ENCODE measurements around the gene PRR12. TPM values are rescaled to one million over a fixed set of nuclear protein-coding genes. Genes with fewer than 3 reads are reported as not detected.

PRR12 gene
- polyA plus RNA-seq, 1 donor (not counting 4 experiments of a cell fraction or from before 2014, with no cell fraction given): 0.35 TPM

DNA sequence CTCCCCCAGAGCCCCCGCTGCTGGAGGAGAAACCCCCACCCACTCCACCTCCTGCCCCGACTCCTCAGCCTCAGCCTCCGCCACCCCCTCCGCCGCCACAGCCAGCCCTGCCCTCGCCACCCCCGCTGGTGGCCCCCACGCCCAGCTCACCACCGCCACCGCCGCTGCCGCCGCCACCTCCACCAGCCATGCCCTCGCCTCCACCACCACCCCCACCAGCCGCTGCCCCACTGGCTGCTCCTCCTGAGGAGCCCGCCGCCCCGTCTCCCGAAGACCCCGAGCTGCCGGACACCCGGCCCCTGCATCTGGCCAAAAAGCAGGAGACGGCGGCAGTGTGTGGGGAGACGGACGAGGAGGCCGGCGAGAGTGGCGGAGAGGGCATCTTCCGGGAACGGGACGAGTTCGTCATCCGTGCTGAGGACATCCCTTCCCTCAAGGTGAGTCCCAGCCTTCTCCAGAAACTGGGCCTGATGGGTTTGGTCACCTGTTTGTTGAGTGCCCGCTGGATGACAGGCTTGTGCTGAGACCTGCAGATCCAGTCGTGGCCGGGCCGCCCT lies 10.6 kb downstream of the PRR12 start:
- dilution Hi-C loops (cut with MboI; ENCODE audit: extremely low pct_ligation_motif_present, low sequenced_read_pairs): no loop called here
- no peak overlapping the region for H3K27ac ChIP-seq (ENCODE audit: control insufficient read depth, insufficient read depth, low read length)
- H3K4me2 ChIP-seq (ENCODE audit: control insufficient read depth, extremely low read depth, insufficient read depth, low read depth, low read length): no peak overlapping the region
- H4K20me1 ChIP-seq (ENCODE audit: control insufficient read depth, extremely low read depth, insufficient read depth, low read length): peaks cover 5% of the 10 kb centered on the region
- H3K79me2 ChIP-seq (ENCODE audit: control insufficient read depth, insufficient read depth, low read length): peaks cover 45% of the 10 kb centered on the region
- no peaks in the 10 kb centered on the region for H3K27me3 ChIP-seq (ENCODE audit: control insufficient read depth, extremely low read depth, insufficient read depth, low read length)
- H3K4me1 ChIP-seq (ENCODE audit: control insufficient read depth, extremely low read depth, insufficient read depth, low read length): no peaks in the 10 kb centered on the region
- no peak overlapping the region for H2AFZ ChIP-seq (ENCODE audit: control insufficient read depth, low read length)
- H3K9ac ChIP-seq (ENCODE audit: control insufficient read depth, extremely low read depth, insufficient read depth, low read length): no peak overlapping the region
- DNase-seq (ENCODE audit: low read depth, low spot score) (no peak), FAIRE-seq (no peak)
- peaks cover 22 to 31% of the 10 kb centered on the region in 2 experiments for H3K36me3 ChIP-seq (ENCODE audit: control insufficient read depth in 2 of 2, extremely low read depth in 1 of 2, insufficient read depth in 2 of 2, low read length in 2 of 2)
- H3K9me3 ChIP-seq (ENCODE audit: control insufficient read depth, low read depth, low read length): no peaks in the 10 kb centered on the region
- no peaks in the 10 kb centered on the region for H3K9me1 ChIP-seq (ENCODE audit: control insufficient read depth, extremely low read depth, insufficient read depth, low read length)
- TF ChIP-seq EZH2 (IDR thresholded peaks at IDR 0.05; ENCODE audit: low read length): no peak
- no peak for TF ChIP-seq CTCF (optimal IDR thresholded peaks at IDR 0.05 in 1 of 3, IDR thresholded peaks at IDR 0.05 in 1 of 3, conservative IDR thresholded peaks at IDR 0.05 in 1 of 3; ENCODE audit: extremely low read depth in 1 of 3, insufficient read depth in 2 of 3, low read length in 3 of 3)
- no peak overlapping the region for H3K4me3 ChIP-seq (ENCODE audit: control insufficient read depth in 2 of 3, extremely low read depth in 1 of 3, insufficient read depth in 2 of 3, low read depth in 1 of 3, low read length in 3 of 3)

DNA sequence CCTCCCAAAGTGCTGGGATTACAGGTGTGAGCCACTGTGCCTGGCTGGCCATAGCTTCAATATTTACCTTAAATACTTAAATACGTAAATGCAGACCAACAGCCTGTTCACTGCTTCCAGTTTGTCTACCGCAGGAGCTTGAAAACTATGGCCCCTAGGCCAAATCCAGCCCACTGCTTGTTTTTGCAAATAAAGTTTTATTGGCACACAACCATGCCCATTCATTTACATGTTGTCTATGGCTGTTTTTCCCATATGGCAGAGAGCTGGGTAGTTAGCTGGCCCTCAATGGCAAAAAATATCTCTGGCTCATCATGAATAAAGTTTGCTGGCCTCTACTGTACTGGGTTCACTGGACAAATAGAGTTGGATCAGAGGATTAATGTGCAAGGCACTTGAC lies 11.8 kb downstream of the PRR12 start:
- Histone ChIP-seq H3K9me1 (ENCODE audit: control insufficient read depth, extremely low read depth, insufficient read depth, low read length) (no peaks in the 10 kb centered on the region), H3K4me2 (ENCODE audit: control insufficient read depth, extremely low read depth, insufficient read depth, low read depth, low read length) (no peak overlapping the region), H3K79me2 (ENCODE audit: control insufficient read depth, insufficient read depth, low read length) (peaks cover 42% of the 10 kb centered on the region), H3K27me3 (ENCODE audit: control insufficient read depth, extremely low read depth, insufficient read depth, low read length) (no peaks in the 10 kb centered on the region), H2AFZ (ENCODE audit: control insufficient read depth, low read length) (no peak overlapping the region), H3K4me1 (ENCODE audit: control insufficient read depth, extremely low read depth, insufficient read depth, low read length) (no peaks in the 10 kb centered on the region), H3K4me3 (ENCODE audit: control insufficient read depth in 2 of 3, extremely low read depth in 1 of 3, insufficient read depth in 2 of 3, low read depth in 1 of 3, low read length in 3 of 3) (no peak overlapping the region), H3K27ac (ENCODE audit: control insufficient read depth, insufficient read depth, low read length) (no peak overlapping the region), H3K9me3 (ENCODE audit: control insufficient read depth, low read depth, low read length) (no peaks in the 10 kb centered on the region), H3K9ac (ENCODE audit: control insufficient read depth, extremely low read depth, insufficient read depth, low read length) (no peak overlapping the region), H4K20me1 (ENCODE audit: control insufficient read depth, extremely low read depth, insufficient read depth, low read length) (peaks cover 5% of the 10 kb centered on the region), H3K36me3 (ENCODE audit: control insufficient read depth in 2 of 2, extremely low read depth in 1 of 2, insufficient read depth in 2 of 2, low read length in 2 of 2) (peaks cover 22 to 31% of the 10 kb centered on the region in 2 experiments)
- dilution Hi-C loops (cut with MboI; ENCODE audit: extremely low pct_ligation_motif_present, low sequenced_read_pairs): no loop called here
- no peak for TF ChIP-seq EZH2 (IDR thresholded peaks at IDR 0.05; ENCODE audit: low read length)
- TF ChIP-seq CTCF (optimal IDR thresholded peaks at IDR 0.05 in 1 of 3, IDR thresholded peaks at IDR 0.05 in 1 of 3, conservative IDR thresholded peaks at IDR 0.05 in 1 of 3; ENCODE audit: extremely low read depth in 1 of 3, insufficient read depth in 2 of 3, low read length in 3 of 3): no peak
- DNase-seq (ENCODE audit: low read depth, low spot score): no peak
- FAIRE-seq: no peak

All from keratinocyte (primary cell).